Measurements from ENCODE around the gene APOL4.
"Not testable (repeated sequence)": the region's sequence is repeated elsewhere in the genome, so short reads cannot be mapped to it uniquely, and the experiment has no call there.

GRCh38 chr22:36202906-36203305 is 1.3 kb upstream of the APOL4 start:
- peak in 2 of 6 experiments; percentile 30 to 37 for TF ChIP-seq CTCF (IDR thresholded peaks at IDR 0.05)
- TF ChIP-seq POLR2A, EP300 (IDR thresholded peaks at IDR 0.05): not testable (repeated sequence)
